HEK293 (cell line): ENCODE measurements around the gene PLEKHG2.
A peak's percentile ranks its signal among the peaks of the same experiment; 100 is the strongest.

ENCODE experiments used
- HOXA7 ChIP-seq: sonication (generic); formaldehyde crosslinking; IDR thresholded peaks from 2 replicates; pipeline ENCODE4 v1.8.1; 2022; ENCODE audit warnings: missing genetic modification reagents, borderline replicate concordance
- RBAK ChIP-seq: fragments of 450-650 bp; formaldehyde crosslinking; IDR thresholded peaks from 2 replicates; pipeline ENCODE4 v1.5.1; 2016; ENCODE audit warnings: missing biosample characterization, missing genetic modification characterization
- SETDB1 ChIP-seq: IDR thresholded peaks from one replicate; pipeline ENCODE4 v1.6.1; 2017; ENCODE audit warnings: mild to moderate bottlenecking, low read length, moderate library complexity, mixed read lengths; ENCODE audit not compliant: insufficient read length
- YY1 ChIP-seq: fragments of 450-650 bp; formaldehyde crosslinking; IDR thresholded peaks from 2 replicates; pipeline ENCODE4 v1.5.1; 2018; ENCODE audit warnings: missing biosample characterization, missing genetic modification characterization
- ZNF133 ChIP-seq: fragments of 450-650 bp; formaldehyde crosslinking; IDR thresholded peaks from 2 replicates; pipeline ENCODE4 v1.5.1; 2016; ENCODE audit warnings: missing biosample characterization, missing genetic modification characterization
- ZNF335 ChIP-seq: fragments of 450-650 bp; formaldehyde crosslinking; conservative IDR thresholded peaks from 2 replicates; pipeline ENCODE4 v1.5.1; 2016; ENCODE audit warnings: missing biosample characterization, missing genetic modification characterization
- ZNF394 ChIP-seq: fragments of 450-650 bp; formaldehyde crosslinking; IDR thresholded peaks from 2 replicates; pipeline ENCODE4 v1.5.1; 2016; ENCODE audit warnings: missing biosample characterization, missing genetic modification characterization, mild to moderate bottlenecking, moderate library complexity, borderline replicate concordance
- ZNF48 ChIP-seq: fragments of 450-650 bp; formaldehyde crosslinking; IDR thresholded peaks from 2 replicates; pipeline ENCODE4 v1.5.1; 2016; ENCODE audit warnings: missing biosample characterization, missing genetic modification characterization
- ZNF514 ChIP-seq: fragments of 450-650 bp; formaldehyde crosslinking; IDR thresholded peaks from 2 replicates; pipeline ENCODE4 v1.5.1; 2016; ENCODE audit warnings: missing biosample characterization, missing genetic modification characterization
- ZNF529 ChIP-seq: fragments of 450-650 bp; formaldehyde crosslinking; IDR thresholded peaks from 2 replicates; pipeline ENCODE4 v1.5.1; 2017; ENCODE audit warnings: missing genetic modification characterization, missing biosample characterization; ENCODE audit not compliant: insufficient replicate concordance
- ZNF555 ChIP-seq: fragments of 450-650 bp; formaldehyde crosslinking; conservative IDR thresholded peaks from 2 replicates; pipeline ENCODE4 v1.5.1; 2017; ENCODE audit warnings: missing biosample characterization, mild to moderate bottlenecking, missing genetic modification characterization, inconsistent platforms
- ZNF658 ChIP-seq: fragments of 450-650 bp; formaldehyde crosslinking; IDR thresholded peaks from 2 replicates; pipeline ENCODE4; 2016; ENCODE audit warnings: missing biosample characterization, missing genetic modification characterization
- ZNF677 ChIP-seq: fragments of 450-650 bp; IDR thresholded peaks from 2 replicates; pipeline ENCODE4 v1.5.0; 2018; ENCODE audit warnings: missing biosample characterization, mild to moderate bottlenecking, missing genetic modification characterization, moderate library complexity
- ZNF830 ChIP-seq: fragments of 450-650 bp; IDR thresholded peaks from 2 replicates; pipeline ENCODE4 v1.5.0; 2018; ENCODE audit warnings: missing biosample characterization, missing genetic modification characterization, low read depth, mild to moderate bottlenecking, moderate library complexity
- ZSCAN30 ChIP-seq: fragments of 450-650 bp; IDR thresholded peaks from 2 replicates; pipeline ENCODE4 v1.5.1; 2018; ENCODE audit warnings: missing biosample characterization, mild to moderate bottlenecking, missing genetic modification characterization, moderate library complexity
- TF ChIP-seq, protein P1 (sequence below): fragments of 450-650 bp; formaldehyde crosslinking; IDR thresholded peaks from 2 replicates; pipeline ENCODE4 v1.5.1; 2016; ENCODE audit warnings: missing biosample characterization, missing genetic modification characterization, borderline replicate concordance
- TF ChIP-seq, protein P2 (sequence below): fragments of 450-650 bp; formaldehyde crosslinking; IDR thresholded peaks from 2 replicates; pipeline ENCODE4 v1.5.1; 2016; ENCODE audit warnings: missing biosample characterization, missing genetic modification characterization
- TF ChIP-seq, protein P3 (sequence below): fragments of 450-650 bp; formaldehyde crosslinking; IDR thresholded peaks from 2 replicates; pipeline ENCODE4 v1.5.1; 2016; ENCODE audit warnings: missing biosample characterization, missing genetic modification characterization, low read depth
- TF ChIP-seq, protein P4 (sequence below): fragments of 450-650 bp; formaldehyde crosslinking; IDR thresholded peaks from 2 replicates; pipeline ENCODE4 v1.5.1; 2016; ENCODE audit warnings: missing biosample characterization, missing genetic modification characterization, borderline replicate concordance
- TF ChIP-seq, protein P5 (sequence below): fragments of 450-650 bp; formaldehyde crosslinking; IDR thresholded peaks from 2 replicates; pipeline ENCODE4 v1.5.0; 2017; ENCODE audit warnings: missing biosample characterization, missing genetic modification characterization, borderline replicate concordance
- TF ChIP-seq, protein P6 (sequence below): fragments of 450-650 bp; formaldehyde crosslinking; IDR thresholded peaks from 2 replicates; pipeline ENCODE4 v1.5.1; 2016; ENCODE audit warnings: missing biosample characterization, missing genetic modification characterization

Gene PLEKHG2

DNA sequence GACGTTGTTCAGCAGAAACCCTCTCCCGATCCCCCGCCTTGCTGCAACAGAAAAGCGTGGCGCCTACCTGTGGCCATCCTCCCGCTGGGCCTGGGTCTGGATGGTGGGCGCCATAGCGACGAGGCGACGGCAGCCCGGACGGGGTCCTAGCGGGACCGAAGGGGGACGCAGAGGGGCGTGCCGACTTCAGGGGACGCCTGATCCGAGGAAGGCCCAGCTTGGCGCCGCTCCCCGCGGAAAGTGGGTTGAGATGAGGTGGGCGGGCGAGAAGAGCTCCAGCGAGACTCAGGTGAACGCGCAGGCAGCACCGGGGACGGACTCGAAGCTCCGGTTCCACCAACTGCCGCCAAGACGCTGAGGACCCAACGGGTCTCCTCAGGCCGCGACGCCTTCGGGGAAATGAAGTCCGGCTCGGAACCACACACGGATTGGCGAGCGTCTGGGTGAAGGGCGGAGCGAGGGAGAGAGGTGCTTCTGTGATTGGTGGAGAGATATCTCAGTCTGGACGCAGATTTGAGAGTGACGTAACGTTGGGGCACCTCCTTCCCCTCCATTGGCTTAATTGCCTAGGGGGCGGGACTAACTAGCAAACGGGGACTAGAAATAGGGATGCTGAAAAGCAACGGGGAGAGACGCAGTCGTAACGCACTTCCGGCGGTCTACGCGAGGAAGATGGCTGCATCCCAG is 21.6 kb upstream of the PLEKHG2 start, which contains the start of the genes MED29 and PAF1 (continued):
- TF ChIP-seq SETDB1, result no peak
- TF ChIP-seq, protein P1, sequence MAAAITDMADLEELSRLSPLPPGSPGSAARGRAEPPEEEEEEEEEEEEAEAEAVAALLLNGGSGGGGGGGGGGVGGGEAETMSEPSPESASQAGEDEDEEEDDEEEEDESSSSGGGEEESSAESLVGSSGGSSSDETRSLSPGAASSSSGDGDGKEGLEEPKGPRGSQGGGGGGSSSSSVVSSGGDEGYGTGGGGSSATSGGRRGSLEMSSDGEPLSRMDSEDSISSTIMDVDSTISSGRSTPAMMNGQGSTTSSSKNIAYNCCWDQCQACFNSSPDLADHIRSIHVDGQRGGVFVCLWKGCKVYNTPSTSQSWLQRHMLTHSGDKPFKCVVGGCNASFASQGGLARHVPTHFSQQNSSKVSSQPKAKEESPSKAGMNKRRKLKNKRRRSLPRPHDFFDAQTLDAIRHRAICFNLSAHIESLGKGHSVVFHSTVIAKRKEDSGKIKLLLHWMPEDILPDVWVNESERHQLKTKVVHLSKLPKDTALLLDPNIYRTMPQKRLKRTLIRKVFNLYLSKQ, result no peak; the same call in 1 of the 2 replicates
- no peak for TF ChIP-seq ZNF830 (tag by site-specific recombination)
- TF ChIP-seq ZNF529 (tag by site-specific recombination), result no peak
- TF ChIP-seq, protein P2, sequence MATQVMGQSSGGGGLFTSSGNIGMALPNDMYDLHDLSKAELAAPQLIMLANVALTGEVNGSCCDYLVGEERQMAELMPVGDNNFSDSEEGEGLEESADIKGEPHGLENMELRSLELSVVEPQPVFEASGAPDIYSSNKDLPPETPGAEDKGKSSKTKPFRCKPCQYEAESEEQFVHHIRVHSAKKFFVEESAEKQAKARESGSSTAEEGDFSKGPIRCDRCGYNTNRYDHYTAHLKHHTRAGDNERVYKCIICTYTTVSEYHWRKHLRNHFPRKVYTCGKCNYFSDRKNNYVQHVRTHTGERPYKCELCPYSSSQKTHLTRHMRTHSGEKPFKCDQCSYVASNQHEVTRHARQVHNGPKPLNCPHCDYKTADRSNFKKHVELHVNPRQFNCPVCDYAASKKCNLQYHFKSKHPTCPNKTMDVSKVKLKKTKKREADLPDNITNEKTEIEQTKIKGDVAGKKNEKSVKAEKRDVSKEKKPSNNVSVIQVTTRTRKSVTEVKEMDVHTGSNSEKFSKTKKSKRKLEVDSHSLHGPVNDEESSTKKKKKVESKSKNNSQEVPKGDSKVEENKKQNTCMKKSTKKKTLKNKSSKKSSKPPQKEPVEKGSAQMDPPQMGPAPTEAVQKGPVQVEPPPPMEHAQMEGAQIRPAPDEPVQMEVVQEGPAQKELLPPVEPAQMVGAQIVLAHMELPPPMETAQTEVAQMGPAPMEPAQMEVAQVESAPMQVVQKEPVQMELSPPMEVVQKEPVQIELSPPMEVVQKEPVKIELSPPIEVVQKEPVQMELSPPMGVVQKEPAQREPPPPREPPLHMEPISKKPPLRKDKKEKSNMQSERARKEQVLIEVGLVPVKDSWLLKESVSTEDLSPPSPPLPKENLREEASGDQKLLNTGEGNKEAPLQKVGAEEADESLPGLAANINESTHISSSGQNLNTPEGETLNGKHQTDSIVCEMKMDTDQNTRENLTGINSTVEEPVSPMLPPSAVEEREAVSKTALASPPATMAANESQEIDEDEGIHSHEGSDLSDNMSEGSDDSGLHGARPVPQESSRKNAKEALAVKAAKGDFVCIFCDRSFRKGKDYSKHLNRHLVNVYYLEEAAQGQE (tag by site-specific recombination), result peak; percentile 73; the same call in 1 of the 2 replicates
- TF ChIP-seq, protein P3, sequence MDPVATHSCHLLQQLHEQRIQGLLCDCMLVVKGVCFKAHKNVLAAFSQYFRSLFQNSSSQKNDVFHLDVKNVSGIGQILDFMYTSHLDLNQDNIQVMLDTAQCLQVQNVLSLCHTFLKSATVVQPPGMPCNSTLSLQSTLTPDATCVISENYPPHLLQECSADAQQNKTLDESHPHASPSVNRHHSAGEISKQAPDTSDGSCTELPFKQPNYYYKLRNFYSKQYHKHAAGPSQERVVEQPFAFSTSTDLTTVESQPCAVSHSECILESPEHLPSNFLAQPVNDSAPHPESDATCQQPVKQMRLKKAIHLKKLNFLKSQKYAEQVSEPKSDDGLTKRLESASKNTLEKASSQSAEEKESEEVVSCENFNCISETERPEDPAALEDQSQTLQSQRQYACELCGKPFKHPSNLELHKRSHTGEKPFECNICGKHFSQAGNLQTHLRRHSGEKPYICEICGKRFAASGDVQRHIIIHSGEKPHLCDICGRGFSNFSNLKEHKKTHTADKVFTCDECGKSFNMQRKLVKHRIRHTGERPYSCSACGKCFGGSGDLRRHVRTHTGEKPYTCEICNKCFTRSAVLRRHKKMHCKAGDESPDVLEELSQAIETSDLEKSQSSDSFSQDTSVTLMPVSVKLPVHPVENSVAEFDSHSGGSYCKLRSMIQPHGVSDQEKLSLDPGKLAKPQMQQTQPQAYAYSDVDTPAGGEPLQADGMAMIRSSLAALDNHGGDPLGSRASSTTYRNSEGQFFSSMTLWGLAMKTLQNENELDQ, result no peak
- TF ChIP-seq RBAK, result 0 out of 2 replicates have a peak, but pooled peaks have one; percentile 17
- peak; percentile 99 for TF ChIP-seq YY1 (tag by site-specific recombination)
- TF ChIP-seq, protein P4, sequence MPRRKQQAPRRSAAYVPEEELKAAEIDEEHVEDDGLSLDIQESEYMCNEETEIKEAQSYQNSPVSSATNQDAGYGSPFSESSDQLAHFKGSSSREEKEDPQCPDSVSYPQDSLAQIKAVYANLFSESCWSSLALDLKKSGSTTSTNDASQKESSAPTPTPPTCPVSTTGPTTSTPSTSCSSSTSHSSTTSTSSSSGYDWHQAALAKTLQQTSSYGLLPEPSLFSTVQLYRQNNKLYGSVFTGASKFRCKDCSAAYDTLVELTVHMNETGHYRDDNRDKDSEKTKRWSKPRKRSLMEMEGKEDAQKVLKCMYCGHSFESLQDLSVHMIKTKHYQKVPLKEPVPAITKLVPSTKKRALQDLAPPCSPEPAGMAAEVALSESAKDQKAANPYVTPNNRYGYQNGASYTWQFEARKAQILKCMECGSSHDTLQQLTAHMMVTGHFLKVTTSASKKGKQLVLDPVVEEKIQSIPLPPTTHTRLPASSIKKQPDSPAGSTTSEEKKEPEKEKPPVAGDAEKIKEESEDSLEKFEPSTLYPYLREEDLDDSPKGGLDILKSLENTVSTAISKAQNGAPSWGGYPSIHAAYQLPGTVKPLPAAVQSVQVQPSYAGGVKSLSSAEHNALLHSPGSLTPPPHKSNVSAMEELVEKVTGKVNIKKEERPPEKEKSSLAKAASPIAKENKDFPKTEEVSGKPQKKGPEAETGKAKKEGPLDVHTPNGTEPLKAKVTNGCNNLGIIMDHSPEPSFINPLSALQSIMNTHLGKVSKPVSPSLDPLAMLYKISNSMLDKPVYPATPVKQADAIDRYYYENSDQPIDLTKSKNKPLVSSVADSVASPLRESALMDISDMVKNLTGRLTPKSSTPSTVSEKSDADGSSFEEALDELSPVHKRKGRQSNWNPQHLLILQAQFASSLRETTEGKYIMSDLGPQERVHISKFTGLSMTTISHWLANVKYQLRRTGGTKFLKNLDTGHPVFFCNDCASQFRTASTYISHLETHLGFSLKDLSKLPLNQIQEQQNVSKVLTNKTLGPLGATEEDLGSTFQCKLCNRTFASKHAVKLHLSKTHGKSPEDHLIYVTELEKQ (tag by site-specific recombination), result 0 out of 2 replicates have a peak, but pooled peaks have one; percentile 55
- no peak for TF ChIP-seq ZNF555 (tag by site-specific recombination)
- TF ChIP-seq, protein P5, sequence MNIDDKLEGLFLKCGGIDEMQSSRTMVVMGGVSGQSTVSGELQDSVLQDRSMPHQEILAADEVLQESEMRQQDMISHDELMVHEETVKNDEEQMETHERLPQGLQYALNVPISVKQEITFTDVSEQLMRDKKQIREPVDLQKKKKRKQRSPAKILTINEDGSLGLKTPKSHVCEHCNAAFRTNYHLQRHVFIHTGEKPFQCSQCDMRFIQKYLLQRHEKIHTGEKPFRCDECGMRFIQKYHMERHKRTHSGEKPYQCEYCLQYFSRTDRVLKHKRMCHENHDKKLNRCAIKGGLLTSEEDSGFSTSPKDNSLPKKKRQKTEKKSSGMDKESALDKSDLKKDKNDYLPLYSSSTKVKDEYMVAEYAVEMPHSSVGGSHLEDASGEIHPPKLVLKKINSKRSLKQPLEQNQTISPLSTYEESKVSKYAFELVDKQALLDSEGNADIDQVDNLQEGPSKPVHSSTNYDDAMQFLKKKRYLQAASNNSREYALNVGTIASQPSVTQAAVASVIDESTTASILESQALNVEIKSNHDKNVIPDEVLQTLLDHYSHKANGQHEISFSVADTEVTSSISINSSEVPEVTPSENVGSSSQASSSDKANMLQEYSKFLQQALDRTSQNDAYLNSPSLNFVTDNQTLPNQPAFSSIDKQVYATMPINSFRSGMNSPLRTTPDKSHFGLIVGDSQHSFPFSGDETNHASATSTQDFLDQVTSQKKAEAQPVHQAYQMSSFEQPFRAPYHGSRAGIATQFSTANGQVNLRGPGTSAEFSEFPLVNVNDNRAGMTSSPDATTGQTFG (tag by site-specific recombination), result peak; percentile 94
- TF ChIP-seq, protein P6, sequence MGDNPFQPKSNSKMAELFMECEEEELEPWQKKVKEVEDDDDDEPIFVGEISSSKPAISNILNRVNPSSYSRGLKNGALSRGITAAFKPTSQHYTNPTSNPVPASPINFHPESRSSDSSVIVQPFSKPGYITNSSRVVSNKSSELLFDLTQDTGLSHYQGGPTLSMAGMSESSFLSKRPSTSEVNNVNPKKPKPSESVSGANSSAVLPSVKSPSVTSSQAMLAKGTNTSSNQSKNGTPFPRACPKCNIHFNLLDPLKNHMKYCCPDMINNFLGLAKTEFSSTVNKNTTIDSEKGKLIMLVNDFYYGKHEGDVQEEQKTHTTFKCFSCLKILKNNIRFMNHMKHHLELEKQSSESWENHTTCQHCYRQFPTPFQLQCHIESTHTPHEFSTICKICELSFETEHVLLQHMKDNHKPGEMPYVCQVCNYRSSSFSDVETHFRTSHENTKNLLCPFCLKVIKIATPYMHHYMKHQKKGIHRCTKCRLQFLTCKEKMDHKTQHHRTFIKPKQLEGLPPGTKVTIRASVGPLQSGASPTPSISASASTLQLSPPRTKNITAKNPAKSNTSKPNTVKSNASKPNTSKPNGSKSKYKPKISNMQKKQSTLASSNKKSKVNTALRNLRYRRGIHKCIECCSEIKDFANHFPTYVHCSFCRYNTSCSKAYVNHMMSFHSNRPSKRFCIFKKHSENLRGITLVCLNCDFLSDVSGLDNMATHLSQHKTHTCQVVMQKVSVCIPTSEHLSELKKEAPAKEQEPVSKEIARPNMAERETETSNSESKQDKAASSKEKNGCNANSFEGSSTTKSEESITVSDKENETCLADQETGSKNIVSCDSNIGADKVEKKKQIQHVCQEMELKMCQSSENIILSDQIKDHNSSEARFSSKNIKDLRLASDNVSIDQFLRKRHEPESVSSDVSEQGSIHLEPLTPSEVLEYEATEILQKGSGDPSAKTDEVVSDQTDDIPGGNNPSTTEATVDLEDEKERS (tag by site-specific recombination), result peak; percentile 80
- no peak; the same call in 1 of the 2 replicates for TF ChIP-seq ZNF658 (tag by site-specific recombination)
- no peak for TF ChIP-seq HOXA7 (CRISPR knock-in tag)
- no peak for TF ChIP-seq ZNF514 (tag by site-specific recombination)
- TF ChIP-seq ZNF48 (tag by site-specific recombination), result no peak
- TF ChIP-seq ZNF677 (tag by site-specific recombination), result no peak
- TF ChIP-seq ZNF133, result no peak
- peak; percentile 100 for TF ChIP-seq ZNF335 (tag by site-specific recombination)
- TF ChIP-seq ZNF394 (tag by site-specific recombination), result peak; percentile 67; the same call in 1 of the 2 replicates
- TF ChIP-seq ZSCAN30 (tag by site-specific recombination), result peak; percentile 95
